GM10847 (cell line): ENCODE data around the gene PTPRU.

Experiments
- POLR2A ChIP-seq: IDR thresholded peaks from 2 replicates; pipeline ENCODE4 v1.6.1; 2011; ENCODE audit not compliant: insufficient read length; ENCODE audit errors: extremely low read depth

Gene PTPRU

DNA sequence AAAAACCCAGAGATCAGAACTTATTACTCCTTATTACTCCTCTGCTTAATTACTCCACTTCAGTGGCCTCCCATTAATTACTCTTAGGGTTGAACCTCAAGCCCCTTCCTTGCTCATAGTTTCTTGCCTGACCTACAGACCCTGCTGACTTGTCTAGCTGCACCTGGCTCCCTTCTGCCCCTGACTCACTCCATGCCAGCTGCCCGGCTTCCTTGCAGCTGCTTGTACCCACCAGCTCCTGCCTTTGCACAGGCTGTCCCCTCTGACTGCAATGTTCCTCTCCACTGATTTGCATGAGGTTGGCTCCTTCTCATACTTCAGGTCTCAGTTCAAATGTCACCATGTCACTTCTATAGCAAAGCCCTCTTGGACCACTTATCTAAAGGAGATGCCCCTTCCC lies 1.9 kb upstream of the PTPRU start:
- no peak for TF ChIP-seq POLR2A

- TF ChIP-seq POLR2A: no peak
These were observed 398 bp downstream of the PTPRU start for GRCh38 chr1:29236712-29237128.

GRCh38 chr1:29237129-29237821 lies 953 bp downstream of the PTPRU start:
- TF ChIP-seq POLR2A: no peak

- no peak for TF ChIP-seq POLR2A
These were observed 1.7 kb downstream of the PTPRU start for GRCh38 chr1:29237852-29238619.

DNA sequence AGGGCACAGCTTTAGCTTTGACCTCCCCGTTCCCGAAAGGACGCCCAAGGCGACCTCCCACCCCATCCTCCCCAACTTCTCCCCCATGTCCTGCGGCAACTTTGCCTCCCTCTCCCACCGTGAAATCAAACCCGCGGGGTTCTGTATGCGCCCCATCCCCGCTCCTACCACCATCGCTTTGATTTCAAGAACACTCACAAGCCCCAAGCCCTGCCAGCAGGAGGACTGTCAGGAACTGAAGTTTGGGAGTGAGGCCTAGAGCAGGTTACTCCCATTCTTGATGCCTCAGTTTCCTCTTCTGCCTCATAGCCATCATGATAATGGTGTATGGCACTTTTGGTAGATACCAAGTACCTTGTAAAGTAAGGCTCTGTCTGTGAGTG lies 2.3 kb downstream of the PTPRU start:
- no peak for TF ChIP-seq POLR2A

DNA sequence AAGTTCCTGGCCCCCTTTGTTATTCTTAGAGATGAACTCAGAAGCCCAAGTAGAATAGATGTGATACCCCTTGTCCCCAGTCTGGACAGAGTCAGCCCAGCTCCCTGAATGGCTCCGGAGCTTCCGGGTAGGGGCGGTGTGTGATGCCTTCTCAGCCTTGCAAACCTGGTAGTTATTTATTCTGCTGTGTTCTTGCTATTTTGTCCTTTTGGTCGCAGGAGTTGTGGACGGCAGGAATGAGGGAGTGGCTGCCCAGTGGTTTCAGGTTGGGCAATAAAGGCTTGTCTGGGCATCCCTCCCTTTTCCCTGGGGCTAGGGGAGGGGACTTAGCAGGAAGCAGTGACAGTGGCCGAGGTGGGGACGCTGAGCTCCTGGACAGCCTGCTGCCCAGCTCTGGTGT lies 2.8 kb downstream of the PTPRU start:
- TF ChIP-seq POLR2A: no peak

- TF ChIP-seq POLR2A: no peak
These were observed 4.1 kb downstream of the PTPRU start for GRCh38 chr1:29240400-29240837.

DNA sequence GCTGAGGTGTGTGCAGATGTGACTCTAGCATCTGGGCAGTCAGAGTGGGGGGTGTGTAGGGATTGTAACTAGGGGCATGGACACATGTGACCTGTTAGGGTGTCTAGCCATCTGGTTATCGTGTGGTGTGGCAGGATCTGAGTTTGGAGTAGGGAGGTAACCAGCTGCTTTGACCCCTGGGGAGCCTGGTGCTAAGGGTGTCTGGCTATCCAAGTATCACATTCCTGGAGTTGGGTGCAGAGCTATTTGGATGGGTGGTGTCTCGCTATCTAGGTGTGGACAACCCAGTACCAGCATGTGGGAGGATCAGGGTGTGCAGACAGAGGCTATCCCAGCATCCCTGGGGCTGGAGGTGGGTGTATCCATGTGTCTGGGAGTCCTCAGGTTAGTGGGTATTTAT lies 4.7 kb downstream of the PTPRU start:
- no peak for TF ChIP-seq POLR2A

GRCh38 chr1:29243023-29243870 lies 6.9 kb downstream of the PTPRU start:
- TF ChIP-seq POLR2A: no peak

- no peak for TF ChIP-seq POLR2A
These were observed 7.5 kb downstream of the PTPRU start for GRCh38 chr1:29243871-29244200.

DNA sequence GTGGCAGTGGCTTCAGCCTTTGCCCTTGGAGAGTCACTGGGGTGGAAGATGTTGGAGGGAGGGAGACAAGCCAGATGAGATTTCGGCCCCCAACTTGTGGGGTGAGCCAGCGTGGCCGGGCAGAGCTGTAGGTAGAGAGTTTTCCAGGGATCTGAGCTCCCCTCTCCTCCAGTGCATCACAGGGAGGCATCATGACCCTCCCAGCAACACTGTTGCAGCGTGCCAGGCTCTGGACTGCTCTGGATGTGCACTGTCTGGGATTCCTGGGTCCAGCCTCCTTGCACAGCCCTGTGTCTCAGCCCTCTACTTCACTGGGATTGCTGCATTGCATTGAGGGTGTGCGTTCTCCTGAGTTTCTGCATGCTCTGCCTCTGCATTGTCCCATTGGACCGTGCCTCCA lies 8.9 kb downstream of the PTPRU start:
- no peak for TF ChIP-seq POLR2A

DNA sequence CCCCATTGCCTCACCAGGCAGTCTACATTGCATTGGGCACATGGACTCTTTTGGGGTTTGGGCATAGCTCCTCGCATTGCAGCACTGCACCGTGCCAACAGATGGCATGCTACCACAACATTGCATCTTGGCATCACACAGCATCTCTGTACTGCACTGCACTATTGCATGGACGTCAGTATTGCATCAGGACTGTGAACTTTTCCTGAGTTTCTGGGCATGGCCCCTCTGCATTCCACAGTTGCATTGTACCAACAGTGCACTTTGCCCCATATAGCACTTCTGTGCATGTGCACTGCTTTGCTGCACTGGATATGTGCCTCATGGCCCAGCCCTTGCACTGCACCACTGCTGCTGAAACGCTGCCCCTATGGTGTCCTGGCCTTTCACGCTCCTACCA lies 9.6 kb downstream of the PTPRU start:
- TF ChIP-seq POLR2A: no peak

DNA sequence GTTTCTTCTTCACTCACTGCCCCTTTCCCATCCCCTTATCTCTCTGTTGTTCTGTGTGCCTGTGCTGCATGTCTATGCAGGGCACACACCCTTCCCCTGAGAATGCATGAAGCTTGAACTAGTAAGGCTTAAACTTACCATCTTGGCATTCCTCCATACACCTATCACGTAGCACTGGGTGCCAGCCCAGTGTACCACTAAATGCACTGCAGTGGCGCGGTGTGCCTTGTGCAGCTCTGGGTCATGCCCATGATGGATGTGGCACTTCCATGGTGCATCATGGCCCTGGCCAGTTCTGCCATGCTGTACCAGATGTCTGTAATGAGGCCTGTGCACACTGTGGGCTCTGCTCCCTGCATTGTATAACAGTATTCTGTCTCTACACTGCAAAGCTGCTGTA lies 10.7 kb downstream of the PTPRU start:
- no peak for TF ChIP-seq POLR2A

DNA sequence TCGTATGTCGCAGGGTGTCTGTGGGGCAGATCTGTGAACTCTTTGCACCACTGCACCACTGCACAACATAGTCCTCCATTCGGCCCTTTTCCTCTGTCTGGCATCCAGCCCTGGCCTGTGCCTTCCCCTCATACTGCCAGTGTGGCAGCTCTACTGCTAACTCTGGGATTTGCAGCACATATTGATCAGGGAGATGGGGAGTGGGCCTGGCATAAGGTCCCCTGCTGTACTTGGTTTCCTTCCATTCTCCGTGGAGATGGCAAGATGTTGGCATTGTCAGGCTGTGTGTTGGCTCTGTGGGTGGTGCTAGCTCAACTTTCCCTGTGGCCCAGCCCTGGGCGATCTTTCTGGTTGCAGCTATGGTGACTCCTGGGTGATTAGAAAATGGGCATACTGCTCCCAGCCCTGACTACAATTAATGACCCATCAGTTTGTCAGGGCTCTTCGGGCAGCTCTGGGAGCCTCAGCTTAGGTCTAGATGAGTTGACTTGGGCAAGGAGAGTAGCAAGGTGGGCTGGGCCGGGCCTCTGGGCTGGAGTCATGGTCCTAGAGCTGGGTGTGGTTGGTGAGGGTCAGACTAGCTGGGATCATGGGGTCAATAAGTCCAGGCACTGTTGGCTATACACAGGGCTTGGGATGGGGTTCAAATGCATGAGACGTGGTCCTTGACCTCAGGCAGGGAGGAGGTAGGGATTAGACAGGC lies 11.4 kb downstream of the PTPRU start:
- TF ChIP-seq POLR2A: no peak

DNA sequence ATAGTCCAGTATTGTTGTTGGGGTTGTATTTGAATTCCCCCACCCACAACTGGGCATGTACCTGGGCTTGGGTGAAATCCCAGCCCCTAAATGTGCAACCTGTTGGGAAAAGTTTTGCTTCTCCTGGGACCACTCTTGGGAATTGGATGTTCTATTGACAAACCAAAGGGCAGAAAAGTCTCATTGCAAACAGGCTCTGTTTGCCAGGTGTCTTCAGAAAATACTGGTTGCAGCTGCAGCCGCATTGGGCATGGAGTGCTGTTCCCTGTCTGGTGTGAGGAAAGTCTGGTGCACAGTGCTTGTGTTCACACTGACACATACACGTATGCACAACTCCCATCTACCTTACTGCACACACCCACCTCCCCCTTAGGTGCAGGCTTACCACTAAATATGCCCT lies 12.1 kb downstream of the PTPRU start:
- TF ChIP-seq POLR2A: no peak
